Measurements from ENCODE around the gene SEBOX. TPM values are rescaled to one million over a fixed set of nuclear protein-coding genes. Genes with fewer than 3 reads are reported as not detected.

SEBOX gene
- total RNA-seq, 1 donor, result not detected

DNA sequence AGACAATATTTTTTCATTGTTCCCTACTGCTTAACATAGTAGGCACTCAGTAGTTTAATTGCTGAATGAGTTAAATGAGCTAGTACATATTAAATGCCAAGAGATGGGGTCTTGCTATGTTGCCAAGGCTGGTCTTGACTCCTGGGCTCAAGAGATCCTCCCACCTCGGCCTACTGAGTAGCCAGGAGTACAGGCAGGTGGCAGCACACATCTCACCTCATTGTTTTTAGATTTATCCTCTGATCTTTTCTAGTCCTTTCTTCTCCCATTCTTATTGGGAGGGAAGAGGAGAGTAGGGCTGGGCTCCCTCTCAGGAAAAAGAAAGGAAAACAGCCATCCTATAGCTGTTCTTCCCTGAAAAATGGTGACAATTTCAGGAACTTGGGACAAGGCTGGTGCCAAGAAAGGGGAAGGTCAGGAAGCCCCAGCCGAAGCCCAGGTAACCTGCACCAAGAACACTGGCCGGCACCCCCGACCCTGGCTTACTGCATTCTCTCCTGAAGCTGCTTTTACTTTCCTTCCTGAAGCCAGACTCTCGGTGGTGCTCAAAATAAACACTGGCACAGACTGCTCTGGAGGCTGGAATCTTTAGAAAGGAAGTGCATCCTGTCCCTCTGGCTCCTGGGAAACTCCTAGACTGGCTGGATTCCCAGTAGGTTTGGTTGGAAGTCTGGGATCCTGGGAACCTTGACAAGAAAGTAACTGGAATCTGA is 26.8 kb downstream of the SEBOX start:
- peak; percentile 84 for DNase-seq (ENCODE audit: insufficient read length, low spot score, missing footprints)
- Histone ChIP-seq H3K4me2 (ENCODE audit: insufficient read depth, low read length) (peak overlapping the region; percentile 51), H3K9me3 (ENCODE audit: low read depth, low read length) (no peaks in the 10 kb centered on the region), H2AFZ (ENCODE audit: low read length) (no peak overlapping the region), H4K20me1 (ENCODE audit: insufficient read depth, low read length) (peaks cover 35% of the 10 kb centered on the region), H3K79me2 (ENCODE audit: insufficient read depth, low read length) (peaks cover 73% of the 10 kb centered on the region), H3K36me3 (ENCODE audit: insufficient read depth, low read length) (peaks cover 31% of the 10 kb centered on the region), H3K4me3 (ENCODE audit: insufficient read depth, low read length) (peak overlapping the region; percentile 38), H3K27ac (ENCODE audit: low read depth, low read length) (peak overlapping the region; percentile 96), H3K27me3 (ENCODE audit: insufficient read depth, low read length) (no peaks in the 10 kb centered on the region), H3K4me1 (ENCODE audit: insufficient read depth, low read length) (peaks cover 44% of the 10 kb centered on the region)
- no peak for TF ChIP-seq CTCF (IDR thresholded peaks at IDR 0.05; ENCODE audit: extremely low read depth, low read depth, low read length)

DNA sequence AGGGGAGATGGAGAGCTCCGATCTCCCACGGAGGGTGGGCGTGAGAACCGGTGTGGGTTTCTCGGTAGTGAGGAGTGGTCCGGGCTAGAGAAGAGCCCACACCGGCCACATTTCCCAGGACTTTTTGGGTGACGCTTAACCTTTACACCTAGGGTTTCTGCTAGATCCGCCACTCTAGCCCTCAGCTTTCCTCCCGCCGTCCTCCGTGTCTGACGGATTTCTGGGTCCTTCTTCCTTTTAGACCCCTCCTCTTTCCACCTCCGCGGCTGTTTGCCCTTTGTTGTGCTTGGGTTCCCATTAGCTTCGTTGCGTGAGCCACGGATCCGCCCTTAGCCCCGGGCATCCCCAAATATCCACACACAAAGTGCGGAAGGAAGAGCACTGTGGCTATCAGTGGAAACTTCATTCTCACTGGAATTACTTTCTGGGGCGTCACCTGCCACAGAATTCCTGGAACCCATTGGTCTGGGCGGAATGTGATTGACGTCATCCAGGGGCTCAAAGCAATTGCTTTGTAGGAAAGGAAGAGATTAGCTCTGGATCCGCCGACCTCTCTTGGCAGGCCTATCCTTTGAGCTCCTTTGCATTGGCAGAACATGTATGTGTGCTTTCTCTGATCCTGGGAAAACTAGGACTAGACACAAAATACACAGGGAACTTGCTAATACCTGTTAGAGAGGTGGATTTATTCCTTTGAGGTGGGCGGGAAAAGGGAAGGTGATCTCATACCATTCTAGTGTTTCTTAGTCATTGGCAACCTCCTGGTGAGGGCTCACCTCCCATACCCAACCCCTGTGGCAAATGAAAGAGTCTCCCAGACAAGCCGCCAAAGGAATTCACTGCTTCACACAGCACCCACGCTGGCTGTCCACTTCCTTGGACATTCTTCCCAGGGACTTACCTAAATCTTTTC is 28.8 kb downstream of the SEBOX start:
- Histone ChIP-seq H3K4me1 (ENCODE audit: insufficient read depth, low read length) (peaks cover 47% of the 10 kb centered on the region), H3K4me2 (ENCODE audit: insufficient read depth, low read length) (peak overlapping the region; percentile 86), H2AFZ (ENCODE audit: low read length) (peak overlapping the region; percentile 59), H4K20me1 (ENCODE audit: insufficient read depth, low read length) (peaks cover 42% of the 10 kb centered on the region), H3K4me3 (ENCODE audit: insufficient read depth, low read length) (peak overlapping the region; percentile 83), H3K36me3 (ENCODE audit: insufficient read depth, low read length) (peaks cover 26% of the 10 kb centered on the region), H3K27me3 (ENCODE audit: insufficient read depth, low read length) (no peaks in the 10 kb centered on the region), H3K27ac (ENCODE audit: low read depth, low read length) (peak overlapping the region; percentile 96), H3K9me3 (ENCODE audit: low read depth, low read length) (no peaks in the 10 kb centered on the region), H3K79me2 (ENCODE audit: insufficient read depth, low read length) (peaks cover 87% of the 10 kb centered on the region)
- no peak for TF ChIP-seq CTCF (IDR thresholded peaks at IDR 0.05; ENCODE audit: extremely low read depth, low read depth, low read length)
- DNase-seq (ENCODE audit: insufficient read length, low spot score, missing footprints), result peak; percentile 75

DNA sequence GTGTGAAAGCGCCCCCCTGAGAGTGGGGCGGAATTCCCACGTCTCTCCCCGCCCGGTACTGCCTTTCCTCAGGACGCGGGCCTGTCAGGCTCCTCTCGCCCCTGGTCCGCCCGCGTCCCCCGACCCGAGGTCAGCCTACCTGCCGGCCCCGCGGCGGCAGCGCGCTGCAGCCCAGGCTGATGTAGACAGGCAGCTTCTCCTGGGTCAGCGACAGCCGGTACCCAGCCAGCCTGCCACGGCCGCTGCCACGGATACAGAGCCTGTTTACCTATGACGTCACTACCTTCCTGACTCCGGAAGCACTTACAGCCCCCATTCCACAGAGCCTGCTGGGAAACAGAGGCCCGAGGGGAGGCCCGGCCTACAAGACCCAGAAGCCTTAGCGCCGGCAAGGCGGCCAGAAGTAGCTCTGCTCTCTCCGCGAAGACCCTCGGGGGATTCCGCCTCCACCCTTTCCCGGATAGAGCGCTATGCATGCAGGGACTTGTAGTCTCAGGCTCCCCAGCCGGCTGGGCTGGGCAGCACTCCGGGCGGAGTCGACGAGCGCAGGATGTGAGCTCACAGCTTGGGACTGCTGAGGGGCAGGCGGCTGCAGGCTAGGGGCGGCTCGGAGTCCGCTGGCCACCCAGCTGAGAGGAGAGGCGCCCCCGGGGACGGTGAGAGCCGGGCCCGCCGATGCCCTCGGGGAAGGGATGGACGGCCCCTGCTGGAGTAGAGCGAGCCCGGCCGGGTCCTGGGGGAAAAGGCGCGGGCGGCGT is 29.6 kb downstream of the SEBOX start, which contains the start of the genes IFT20 and TNFAIP1:
Gene IFT20, minus strand, starts transcription at position 272 of the 758 bp plus-strand sequence. CDS start 3,487 bp downstream, outside the sequence.
Gene TNFAIP1, plus strand, starts transcription at position 561 of the 758 bp plus-strand sequence. CDS start 3,761 bp downstream, outside the sequence.
- peak within 1 kb of the TSS; percentile 69 for H2AFZ ChIP-seq (ENCODE audit: low read length)
- H3K9me3 ChIP-seq (ENCODE audit: low read depth, low read length), result no peaks in the 10 kb centered on the region
- H4K20me1 ChIP-seq (ENCODE audit: insufficient read depth, low read length), result peaks cover 43% of the 10 kb centered on the region
- H3K4me2 ChIP-seq (ENCODE audit: insufficient read depth, low read length), result peak within 1 kb of the TSS; percentile 99
- H3K27me3 ChIP-seq (ENCODE audit: insufficient read depth, low read length), result no peaks in the 10 kb centered on the region
- peaks cover 47% of the 10 kb centered on the region for H3K4me1 ChIP-seq (ENCODE audit: insufficient read depth, low read length)
- peak; percentile 96 for DNase-seq (ENCODE audit: insufficient read length, low spot score, missing footprints)
- H3K79me2 ChIP-seq (ENCODE audit: insufficient read depth, low read length), result peaks cover 91% of the 10 kb centered on the region
- peaks cover 32% of the 10 kb centered on the region for H3K36me3 ChIP-seq (ENCODE audit: insufficient read depth, low read length)
- H3K27ac ChIP-seq (ENCODE audit: low read depth, low read length), result peak within 1 kb of the TSS; percentile 96
- H3K4me3 ChIP-seq (ENCODE audit: insufficient read depth, low read length), result peak within 1 kb of the TSS; percentile 83
- no peak for TF ChIP-seq CTCF (IDR thresholded peaks at IDR 0.05; ENCODE audit: extremely low read depth, low read depth, low read length)

All from osteoblast (primary cell).